Ovary (tissue), 9 donors: ENCODE results near the gene MMP24OS. TPM values are rescaled to one million over a fixed set of nuclear protein-coding genes. Genes with fewer than 3 reads are reported as not detected.

Experiments
- DNase-seq, 5 donors: peaks; one replicate each; pipeline ENCODE4 v3.0.0-alpha.2; 2019 to 2020
- H3K27ac ChIP-seq, 2 donors: fragments of 200-600 bp; one replicate each; pipeline versions ENCODE4 v1.5.1 to v1.8.0; 2019 to 2022
- H3K27me3 ChIP-seq: fragments of 200-600 bp; one replicate; pipeline ENCODE4 v1.8.0; 2022
- H3K36me3 ChIP-seq: fragments of 200-600 bp; sonication (generic); one replicate; pipeline ENCODE4 v1.5.1; 2019
- H3K4me1 ChIP-seq: one replicate; pipeline ENCODE4 v1.8.1; 2013; ENCODE audit warnings: mild to moderate bottlenecking, moderate library complexity; ENCODE audit not compliant: insufficient read depth
- H3K4me3 ChIP-seq: fragments of 200-600 bp; sonication (generic); one replicate; pipeline ENCODE4 v1.5.1; 2017
- H3K9me3 ChIP-seq, 2 donors: fragments of 200-600 bp in 1 of 2; sonication (generic) in 1 of 2; one replicate each; pipeline versions ENCODE4 v1.5.1 to v1.8.1; 2013 to 2019; ENCODE audit warnings: mild to moderate bottlenecking in 1 of 2, moderate library complexity in 1 of 2
- EP300 ChIP-seq: sonication (generic); formaldehyde crosslinking; IDR thresholded peaks from one replicate; pipeline ENCODE4 v1.6.1; 2017; ENCODE audit warnings: antibody characterized with exemption
- POLR2A ChIP-seq: fragments of 450-650 bp; IDR thresholded peaks from one replicate; pipeline ENCODE4 v1.6.1; 2017; ENCODE audit warnings: antibody characterized with exemption, mild to moderate bottlenecking, moderate library complexity
- WGBS, 3 donors: extraction: QIAGEN DNeasy Blood & Tissue Kit in 1 of 3; methylation state at CpG; one replicate each; pipeline versions ENCODE4 v1.1.5 to v1.1.7; 2013 to 2017; 5-methylcytosine and 5-hydroxymethylcytosine counted together
- intact Hi-C, 4 donors: fragments of 100-400 bp; cut with DNase I; formaldehyde crosslinking; loops; one replicate each; pipeline versions ENCODE4 v1.11.0 to v1.15.1; 2022 to 2023
- polyA plus RNA-seq, 2 donors: library from polyadenylated mRNA; stranded (reverse); fragments of 200-250 nt in 1 of 2; fragments of 350-450 nt in 1 of 2; fragmentation: Illumina TruSeq in 1 of 2; extraction: RNeasy Lipid Tissue Mini Kit (QIAGEN cat#74804) in 1 of 2; gene quantifications; one replicate each; pipeline ENCODE4 v1.2.3, GENCODE V29; 2013 to 2014
- total RNA-seq, 7 donors: library from RNA; depleted of rRNA in 2 of 7; stranded (reverse); fragments of >200 nt in 2 of 7; fragmentation: NEBNext Ultra II Directional in 3 of 7; extraction: Animal tissue kit (Norgen Biotek cat#: 25700) in 3 of 7; gene quantifications; one replicate each; pipeline versions ENCODE4 v1.1.0 to v1.2.4, GENCODE V29; 2016 to 2023
- TF ChIP-seq, protein P1 (sequence below), 3 donors: fragments of 450-650 bp in 2 of 3; fragments of 200-600 bp in 1 of 3; IDR thresholded peaks; one replicate each; pipeline versions ENCODE4 v1.5.1 to v1.8.0; 2016 to 2022; ENCODE audit warnings: antibody characterized with exemption in 3 of 3, mild to moderate bottlenecking in 1 of 3
- donor health status: DM: no; HTN: no; CAD: no; lungs with moderate emphysema.
- donor health status: DM: no; HTN: no; CAD: no.
- donor health status: Bipolar disorder and iron deficiency.
- donor health status: DM: yes; HTN: yes; CAD: no.
- donor health status: DM: no; HTN: no; CAD: no.
- donor health status: DM: yes; HTN: yes; CAD: no.

MMP24OS gene
- total and polyA plus RNA-seq, 9 donors: 20.5 to 77.7 (median 57.8) TPM

DNA sequence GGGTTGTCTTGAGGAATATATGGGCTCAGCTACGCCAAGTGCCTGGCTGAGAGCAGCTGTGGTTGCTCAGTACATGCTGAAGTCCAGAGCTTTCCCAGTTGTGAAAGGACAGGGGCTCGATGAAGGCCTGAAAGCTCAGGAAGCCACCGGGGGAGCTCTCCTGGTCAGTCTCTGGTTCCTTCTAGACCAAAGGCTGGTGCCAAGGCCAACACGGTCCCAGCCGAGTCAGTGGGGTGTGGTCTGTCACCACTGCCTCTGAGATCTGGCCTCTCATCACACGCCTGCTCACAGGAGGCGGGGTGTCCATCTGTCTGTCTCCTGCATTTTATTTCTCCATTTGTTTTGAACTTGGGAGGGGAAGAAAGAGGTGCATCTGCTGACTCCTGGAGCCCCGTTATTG lies 19.2 kb upstream of the MMP24OS start:
- peaks cover 2% of the 10 kb centered on the region for H3K4me1 ChIP-seq
- no peaks in the 10 kb centered on the region for H3K36me3 ChIP-seq
- DNase-seq: peak in 1 of 5 donors; percentile 5
- intact Hi-C loops: no loop called here
- H3K4me3 ChIP-seq: no peak overlapping the region
- no peak for TF ChIP-seq POLR2A
- TF ChIP-seq, protein P1, sequence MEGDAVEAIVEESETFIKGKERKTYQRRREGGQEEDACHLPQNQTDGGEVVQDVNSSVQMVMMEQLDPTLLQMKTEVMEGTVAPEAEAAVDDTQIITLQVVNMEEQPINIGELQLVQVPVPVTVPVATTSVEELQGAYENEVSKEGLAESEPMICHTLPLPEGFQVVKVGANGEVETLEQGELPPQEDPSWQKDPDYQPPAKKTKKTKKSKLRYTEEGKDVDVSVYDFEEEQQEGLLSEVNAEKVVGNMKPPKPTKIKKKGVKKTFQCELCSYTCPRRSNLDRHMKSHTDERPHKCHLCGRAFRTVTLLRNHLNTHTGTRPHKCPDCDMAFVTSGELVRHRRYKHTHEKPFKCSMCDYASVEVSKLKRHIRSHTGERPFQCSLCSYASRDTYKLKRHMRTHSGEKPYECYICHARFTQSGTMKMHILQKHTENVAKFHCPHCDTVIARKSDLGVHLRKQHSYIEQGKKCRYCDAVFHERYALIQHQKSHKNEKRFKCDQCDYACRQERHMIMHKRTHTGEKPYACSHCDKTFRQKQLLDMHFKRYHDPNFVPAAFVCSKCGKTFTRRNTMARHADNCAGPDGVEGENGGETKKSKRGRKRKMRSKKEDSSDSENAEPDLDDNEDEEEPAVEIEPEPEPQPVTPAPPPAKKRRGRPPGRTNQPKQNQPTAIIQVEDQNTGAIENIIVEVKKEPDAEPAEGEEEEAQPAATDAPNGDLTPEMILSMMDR (IDR thresholded peaks at IDR 0.05): no peak
- no peak for TF ChIP-seq EP300
- H3K27ac ChIP-seq: no peak overlapping the region
- H3K27me3 ChIP-seq: no peaks in the 10 kb centered on the region
- 39 to 55% (median 49%) methylated on average over 8 of the region's 8 CpGs for WGBS, 3 donors
- H3K9me3 ChIP-seq: no peaks in the 10 kb centered on the region

GRCh38 chr20:35296101-35296554 lies 18.2 kb upstream of the MMP24OS start:
- WGBS, 3 donors: 54 to 59% (median 59%) methylated on average over 9 of the region's 9 CpGs
- Histone ChIP-seq H3K4me1 (peaks cover 2% of the 10 kb centered on the region), H3K27me3 (no peaks in the 10 kb centered on the region), H3K36me3 (no peaks in the 10 kb centered on the region), H3K27ac (no peak overlapping the region), H3K9me3 (no peaks in the 10 kb centered on the region), H3K4me3 (no peak overlapping the region)
- intact Hi-C loops: no loop called here
- DNase-seq: peak in 1 of 5 donors; percentile 7
- TF ChIP-seq EP300 (no peak), POLR2A (no peak)
- TF ChIP-seq, protein P1 (IDR thresholded peaks at IDR 0.05): no peak

DNA sequence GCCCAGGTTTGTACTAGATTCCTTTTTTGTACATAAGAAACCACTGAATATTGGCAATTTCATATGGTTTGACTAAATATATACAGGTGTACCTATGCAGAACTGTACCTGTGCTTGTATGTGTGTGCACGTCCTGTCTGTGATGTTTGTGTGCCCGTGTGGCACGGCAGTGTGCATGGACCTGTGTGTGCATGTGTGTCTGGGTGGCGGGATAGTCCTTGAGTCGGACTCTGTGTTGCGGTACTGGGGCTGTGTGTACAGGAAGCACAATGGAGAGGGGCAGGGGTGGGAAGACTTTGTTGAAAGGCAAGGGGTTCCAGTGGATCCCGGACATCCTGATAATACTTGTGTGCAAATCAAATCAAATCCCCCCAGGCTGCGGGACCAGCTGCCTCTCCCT lies 17.8 kb upstream of the MMP24OS start:
- Histone ChIP-seq H3K27ac (no peak overlapping the region), H3K4me1 (peaks cover 2% of the 10 kb centered on the region), H3K36me3 (no peaks in the 10 kb centered on the region), H3K9me3 (no peaks in the 10 kb centered on the region), H3K4me3 (no peak overlapping the region), H3K27me3 (no peaks in the 10 kb centered on the region)
- TF ChIP-seq POLR2A: no peak
- no peak for TF ChIP-seq EP300
- TF ChIP-seq, protein P1 (IDR thresholded peaks at IDR 0.05): no peak
- intact Hi-C loops: no loop called here
- no peak for DNase-seq
- 65 to 78% (median 67%) methylated on average over 8 of the region's 8 CpGs for WGBS, 3 donors

DNA sequence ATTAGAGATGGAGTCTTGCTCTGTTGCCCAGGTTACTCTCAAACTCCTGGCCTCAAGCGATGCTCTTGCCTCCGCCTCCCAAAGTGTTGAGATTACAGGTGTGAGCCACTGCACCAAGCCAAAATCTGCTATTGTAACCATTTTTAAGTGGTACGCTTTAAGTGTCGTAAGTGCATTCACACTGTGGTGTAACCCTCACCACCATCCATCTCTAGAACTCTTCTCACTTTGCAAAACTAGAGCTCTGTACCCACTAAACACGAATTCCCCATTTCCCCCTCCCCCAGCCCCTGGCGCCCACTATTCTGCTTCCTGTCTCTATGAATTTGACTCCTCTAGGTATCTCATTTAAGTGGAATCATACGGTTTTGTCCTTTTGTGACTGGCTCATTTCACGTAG lies 17.1 kb upstream of the MMP24OS start:
- DNase-seq: no peak

More for the DNA sequence above, 17.1 kb upstream of the MMP24OS start:
- Histone ChIP-seq H3K4me3 (no peak overlapping the region), H3K27me3 (no peaks in the 10 kb centered on the region), H3K9me3 (no peaks in the 10 kb centered on the region), H3K27ac (no peak overlapping the region), H3K36me3 (no peaks in the 10 kb centered on the region), H3K4me1 (peaks cover 2% of the 10 kb centered on the region)
- TF ChIP-seq, protein P1 (IDR thresholded peaks at IDR 0.05): no peak
- no peak for TF ChIP-seq POLR2A
- no peak for TF ChIP-seq EP300
- 73 to 83% (median 78%) methylated on average over 8 of the region's 8 CpGs for WGBS, 3 donors
- intact Hi-C loops: no loop called here
